GM03348 (cell line): ENCODE data around the gene GTF2H4.

Experiments
- DNase-seq: peaks from one replicate; pipeline ENCODE4 v3.0.0; 2012; ENCODE audit warnings: low spot score

Gene GTF2H4

DNA sequence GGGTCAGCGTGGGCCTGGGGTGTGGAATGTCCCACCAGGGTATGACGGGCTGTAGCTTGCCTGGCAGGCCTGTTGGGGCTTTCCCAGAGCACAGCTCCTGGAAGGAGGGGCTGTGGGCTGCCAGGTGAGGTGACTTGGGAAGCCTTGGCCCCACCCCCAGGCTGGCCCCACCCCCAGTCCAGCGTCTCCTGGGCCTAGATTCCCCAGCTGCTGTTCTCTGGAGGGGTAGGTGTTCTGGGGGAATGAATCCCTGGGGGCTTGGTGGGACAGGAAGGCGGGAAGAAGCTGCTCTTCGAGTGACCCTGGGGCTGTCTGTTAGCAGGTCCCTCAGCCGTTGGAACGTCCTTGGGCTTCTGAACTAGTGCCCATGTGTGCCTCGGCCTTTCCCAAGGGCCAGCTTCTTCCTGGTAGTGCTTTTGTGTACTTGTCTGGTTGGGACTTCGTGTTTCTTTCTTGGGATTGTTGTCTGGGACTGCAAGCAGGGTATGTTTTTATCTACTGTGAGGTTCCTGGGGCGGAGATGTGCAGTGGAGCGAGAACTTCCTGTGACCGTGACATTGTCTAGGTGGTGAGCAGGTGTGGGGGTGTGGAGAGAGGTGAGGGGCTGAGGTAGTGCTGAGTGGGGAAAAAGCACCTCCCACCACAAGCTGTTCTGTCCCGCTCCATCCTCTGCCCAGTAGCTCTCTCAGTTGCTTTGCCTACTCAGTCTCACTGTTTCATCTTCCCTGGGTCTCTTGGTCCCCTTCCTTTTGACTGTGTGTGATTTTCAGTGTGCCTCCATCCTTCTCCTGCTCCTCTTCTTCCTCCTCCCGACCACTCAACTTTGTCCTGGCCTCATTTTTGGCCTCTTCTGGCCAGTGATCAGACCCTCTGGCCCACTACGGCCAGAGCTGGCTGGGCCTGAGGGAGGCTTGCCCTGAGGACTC lies 25.0 kb upstream of the GTF2H4 start:
- no peak for DNase-seq

DNA sequence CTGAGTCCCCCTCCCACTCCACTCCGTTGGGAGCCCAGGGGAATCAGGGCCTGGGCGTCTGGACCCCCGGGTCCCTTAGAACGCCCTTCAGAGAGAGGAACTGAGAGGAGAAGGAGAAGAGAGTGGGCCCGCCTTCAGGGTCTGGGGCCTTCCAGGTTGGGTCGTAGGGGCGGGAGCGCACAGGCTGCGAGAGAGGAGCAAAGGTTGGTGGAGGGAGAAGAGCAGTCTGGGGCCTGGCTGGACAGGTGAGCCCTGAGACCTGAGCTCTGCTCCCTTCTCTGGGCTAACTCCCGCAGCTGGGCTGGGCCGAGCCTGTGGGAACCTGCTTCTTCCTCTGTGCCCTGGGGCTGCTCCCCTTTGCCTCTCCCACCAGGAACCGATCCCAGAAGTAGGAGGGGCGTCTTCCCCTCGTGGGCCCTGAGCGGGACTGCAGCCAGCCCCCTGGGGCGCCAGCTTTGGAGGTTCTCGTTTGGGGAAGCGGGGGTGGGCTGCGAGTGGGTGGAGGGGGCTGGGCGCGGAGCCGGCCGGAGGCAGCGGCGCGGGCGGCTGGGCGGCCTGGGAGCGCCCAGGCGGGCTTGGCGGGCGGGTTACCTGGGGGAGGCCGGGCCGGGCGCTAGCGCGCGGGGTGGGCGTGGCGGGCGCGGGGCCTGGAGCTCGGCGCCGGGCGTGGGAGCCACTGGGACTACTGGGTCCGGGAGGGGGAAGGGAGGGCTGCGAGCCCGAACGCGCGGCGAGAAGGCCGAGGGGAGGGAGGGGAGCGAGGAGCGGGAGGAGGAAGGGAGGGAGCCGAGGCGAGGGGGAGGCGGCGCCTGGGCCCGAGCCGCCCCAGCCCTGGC lies 24.1 kb upstream of the GTF2H4 start, which contains the start of gene DDR1:
Gene DDR1 (plus strand): TSS at position 835 of the 836 bp plus-strand sequence. CDS start 4,211 bp downstream, outside the sequence.
- DNase-seq = peak; percentile 94

DNA sequence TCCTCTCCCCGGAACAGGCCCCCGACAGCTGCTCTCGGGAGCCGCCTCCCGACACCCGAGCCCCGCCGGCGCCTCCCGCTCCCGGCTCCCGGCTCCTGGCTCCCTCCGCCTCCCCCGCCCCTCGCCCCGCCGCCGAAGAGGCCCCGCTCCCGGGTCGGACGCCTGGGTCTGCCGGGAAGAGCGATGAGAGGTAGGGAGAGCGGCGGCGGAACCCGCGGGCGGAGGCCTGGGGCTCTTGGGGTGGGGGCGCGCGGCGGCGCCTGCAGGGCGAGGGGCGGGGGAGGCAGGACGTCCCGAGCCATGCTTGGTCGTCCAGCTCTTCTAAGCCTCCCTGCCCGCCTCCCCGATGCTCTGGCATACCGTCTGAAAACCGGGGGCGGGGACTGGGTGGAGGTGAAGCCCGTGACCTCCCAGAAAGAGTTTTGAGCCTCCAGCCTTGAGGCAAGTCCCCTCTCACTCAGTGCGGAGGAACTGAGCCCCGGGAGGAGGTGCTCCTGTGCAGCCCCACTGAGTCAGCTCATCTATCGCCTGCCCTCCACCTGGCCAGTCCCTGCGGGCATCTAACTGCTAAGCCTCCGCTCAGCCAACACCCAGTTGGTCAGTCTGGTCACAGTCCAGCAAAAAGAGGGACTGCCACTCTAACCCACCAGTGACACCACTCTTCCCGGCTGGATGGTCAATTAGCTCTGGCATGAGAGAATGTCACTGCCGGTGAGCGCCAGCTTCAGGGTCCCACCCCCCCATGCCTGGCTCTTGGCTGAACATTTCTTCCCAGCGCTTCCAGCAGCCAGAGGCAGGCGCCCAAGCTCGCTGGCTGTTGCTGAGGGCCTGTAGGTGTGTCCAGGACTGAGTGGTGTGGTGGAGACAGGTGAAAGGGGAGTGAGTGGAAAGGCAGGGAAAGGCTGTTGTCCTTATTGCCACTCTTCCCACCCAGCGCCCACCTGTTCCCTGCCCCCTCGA lies 23.2 kb upstream of the GTF2H4 start:
- DNase-seq = peak; percentile 71

GRCh38 chr6:30885481-30885998 lies 22.5 kb upstream of the GTF2H4 start:
- DNase-seq = no peak

DNA sequence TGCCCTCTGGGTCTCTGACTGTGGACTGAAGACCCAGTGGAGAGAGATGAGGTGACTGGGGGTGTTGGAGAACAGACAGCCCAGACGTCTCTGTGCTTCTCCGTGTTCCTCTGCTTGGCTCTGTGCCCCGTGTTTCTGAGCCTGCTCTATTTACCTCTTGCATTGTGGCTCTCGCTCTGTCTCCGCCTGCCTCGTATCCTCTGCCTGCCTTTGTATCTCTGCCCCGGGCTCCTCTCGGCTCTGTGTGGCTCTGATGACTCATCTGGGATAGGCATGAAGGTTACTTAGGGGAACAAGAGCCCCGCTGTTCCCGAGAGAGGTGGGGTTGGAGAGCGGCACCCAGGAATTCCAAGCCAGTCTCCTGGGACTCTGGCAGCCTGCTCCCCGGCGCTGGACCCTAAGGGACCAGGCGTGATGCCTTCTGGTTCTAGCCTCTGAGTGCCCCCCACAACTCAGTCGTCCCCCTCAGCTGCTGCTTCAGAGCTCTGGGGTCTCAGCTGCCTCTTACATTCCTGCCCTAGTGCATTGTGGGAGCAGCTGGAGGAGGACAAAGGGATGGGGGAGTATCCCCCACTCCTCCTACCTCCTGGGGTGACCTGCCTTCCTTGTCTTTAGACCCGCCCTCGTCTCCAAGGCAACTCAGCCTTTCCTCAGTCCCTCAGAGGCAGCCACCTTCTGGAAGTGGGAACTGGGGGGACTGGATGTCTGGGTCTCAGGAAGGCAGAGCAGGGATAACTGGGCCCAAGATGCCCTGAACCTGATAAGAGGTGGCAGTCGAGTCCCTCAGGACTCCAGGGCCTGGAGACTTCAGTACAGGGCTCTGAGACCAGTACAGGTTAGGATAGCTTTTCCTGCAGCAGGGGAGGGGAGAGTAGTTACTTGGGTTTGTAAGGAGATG lies 21.8 kb upstream of the GTF2H4 start:
- peak; percentile 84 for DNase-seq

DNA sequence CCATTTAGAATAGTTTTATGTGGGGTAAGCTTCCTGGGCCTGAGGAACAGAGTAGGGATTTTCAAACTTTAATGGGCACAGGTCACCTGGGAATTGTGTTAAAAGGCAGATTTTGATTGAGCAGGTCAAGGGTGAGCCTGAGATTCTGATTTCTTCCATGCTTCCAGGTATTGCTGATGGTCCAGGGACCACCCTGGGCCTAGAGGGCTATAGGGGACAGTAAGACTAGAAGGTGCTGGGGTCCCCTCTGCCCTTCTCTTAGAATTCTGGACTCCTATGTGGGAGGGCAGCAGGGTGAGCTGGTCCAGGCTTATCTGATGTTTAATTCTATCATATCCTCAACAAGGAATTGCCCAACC lies 21.1 kb upstream of the GTF2H4 start:
- DNase-seq = no peak

- peak; percentile 75 for DNase-seq
Measured at GRCh38 chr6:30887901-30888815, 19.8 kb upstream of the GTF2H4 start.

DNA sequence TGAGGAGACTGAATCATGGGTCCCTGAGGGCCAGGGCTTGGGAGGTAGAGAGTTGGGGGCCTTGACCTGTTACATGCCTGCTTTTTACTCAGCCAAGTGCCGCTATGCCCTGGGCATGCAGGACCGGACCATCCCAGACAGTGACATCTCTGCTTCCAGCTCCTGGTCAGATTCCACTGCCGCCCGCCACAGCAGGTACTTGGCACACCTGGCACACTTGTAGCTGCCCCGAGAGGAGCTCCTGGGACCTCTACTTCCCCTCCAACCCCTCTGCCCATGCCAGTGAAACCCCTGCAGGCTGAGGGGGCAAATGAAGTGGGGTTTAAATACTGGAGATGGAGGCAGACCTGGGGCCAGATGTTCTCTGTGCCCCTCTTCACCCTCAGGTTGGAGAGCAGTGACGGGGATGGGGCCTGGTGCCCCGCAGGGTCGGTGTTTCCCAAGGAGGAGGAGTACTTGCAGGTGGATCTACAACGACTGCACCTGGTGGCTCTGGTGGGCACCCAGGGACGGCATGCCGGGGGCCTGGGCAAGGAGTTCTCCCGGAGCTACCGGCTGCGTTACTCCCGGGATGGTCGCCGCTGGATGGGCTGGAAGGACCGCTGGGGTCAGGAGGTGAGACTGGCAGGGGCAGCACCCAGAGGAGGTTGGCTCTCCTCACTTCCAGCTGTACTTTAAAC lies 19.1 kb upstream of the GTF2H4 start:
- DNase-seq = no peak

DNA sequence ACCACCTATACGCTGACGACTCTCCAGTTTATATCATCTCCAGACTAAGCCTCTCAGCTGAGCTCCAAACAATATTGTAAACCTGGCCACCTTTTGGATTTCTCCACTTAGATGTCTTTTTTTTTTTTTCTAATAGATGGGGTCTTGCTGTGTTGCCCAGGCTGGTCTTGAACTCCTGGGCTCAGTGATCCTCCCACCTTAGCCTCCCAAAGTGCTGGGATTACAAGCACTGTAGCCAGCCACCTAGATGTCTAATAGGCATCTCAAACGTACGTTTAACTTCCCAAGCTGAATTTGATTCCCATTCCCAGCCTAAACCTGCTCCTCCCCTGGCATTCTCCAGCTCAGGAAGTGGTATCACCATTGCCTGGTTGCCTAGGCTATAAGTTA lies 18.5 kb upstream of the GTF2H4 start:
- no peak for DNase-seq

DNA sequence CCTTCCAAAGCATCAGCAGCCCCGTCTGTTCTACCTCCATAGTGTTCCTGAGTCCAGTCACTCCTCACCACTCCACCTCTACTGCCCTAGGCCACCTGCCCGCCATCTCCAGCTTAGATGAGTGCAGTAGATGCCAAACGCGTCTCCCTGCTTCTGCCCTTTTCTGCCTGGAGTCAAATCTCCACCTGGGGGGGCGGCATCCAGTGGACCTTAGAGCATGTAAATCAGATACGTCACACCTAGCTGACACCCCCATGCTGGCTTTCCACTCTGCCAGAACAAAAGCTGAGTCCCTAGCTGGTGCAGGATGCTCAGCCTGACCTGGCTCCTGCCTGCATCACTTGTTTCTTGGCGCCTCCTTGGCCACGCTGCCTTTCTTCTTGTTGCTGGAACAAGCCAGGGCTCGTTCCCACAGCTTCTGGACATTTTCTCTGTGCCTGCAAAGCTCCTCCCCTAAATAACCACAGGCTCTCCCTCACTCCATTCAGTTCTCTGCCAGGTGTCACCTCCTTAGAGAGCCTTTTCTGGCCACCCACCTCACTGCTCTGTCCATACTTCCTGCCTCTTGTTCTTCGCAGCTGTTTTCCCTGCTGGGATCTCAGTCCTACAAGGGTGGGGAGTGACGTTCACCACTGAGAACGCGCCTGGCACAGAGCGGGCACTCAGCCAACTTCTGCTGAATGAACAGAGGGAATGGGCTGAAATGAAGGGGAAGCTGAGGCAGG lies 17.9 kb upstream of the GTF2H4 start:
- no peak for DNase-seq

DNA sequence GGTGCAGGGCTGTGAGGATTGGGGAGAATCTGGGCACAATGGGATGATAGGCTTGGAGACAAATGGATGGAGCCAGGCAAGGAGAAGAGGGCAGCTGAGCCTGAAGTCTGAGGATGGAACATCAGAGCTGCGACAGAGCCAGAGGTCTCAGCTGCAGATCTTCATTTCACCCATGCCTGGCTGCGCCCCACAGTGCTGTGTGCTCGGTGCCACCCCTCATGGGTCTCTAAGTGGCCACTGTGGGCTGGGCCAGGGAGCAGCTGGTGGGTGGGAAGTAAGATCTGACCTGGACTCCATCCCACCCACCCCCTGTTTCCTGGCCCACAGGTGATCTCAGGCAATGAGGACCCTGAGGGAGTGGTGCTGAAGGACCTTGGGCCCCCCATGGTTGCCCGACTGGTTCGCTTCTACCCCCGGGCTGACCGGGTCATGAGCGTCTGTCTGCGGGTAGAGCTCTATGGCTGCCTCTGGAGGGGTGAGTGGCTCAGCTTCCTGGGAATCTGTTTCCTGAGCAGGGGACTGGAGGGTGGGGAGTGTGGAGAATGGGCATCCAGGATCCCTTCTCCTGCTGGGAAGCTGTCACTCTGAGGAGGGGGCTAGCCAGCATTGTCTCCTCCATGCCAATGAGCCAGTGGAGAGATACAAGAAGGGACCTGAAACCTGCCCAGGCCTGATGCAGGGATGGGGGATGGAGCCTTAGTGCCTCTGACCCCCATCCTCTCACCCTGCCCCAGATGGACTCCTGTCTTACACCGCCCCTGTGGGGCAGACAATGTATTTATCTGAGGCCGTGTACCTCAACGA lies 17.2 kb upstream of the GTF2H4 start:
- DNase-seq = no peak

- no peak for DNase-seq
Measured at GRCh38 chr6:30891450-30891723, 16.6 kb upstream of the GTF2H4 start.

DNA sequence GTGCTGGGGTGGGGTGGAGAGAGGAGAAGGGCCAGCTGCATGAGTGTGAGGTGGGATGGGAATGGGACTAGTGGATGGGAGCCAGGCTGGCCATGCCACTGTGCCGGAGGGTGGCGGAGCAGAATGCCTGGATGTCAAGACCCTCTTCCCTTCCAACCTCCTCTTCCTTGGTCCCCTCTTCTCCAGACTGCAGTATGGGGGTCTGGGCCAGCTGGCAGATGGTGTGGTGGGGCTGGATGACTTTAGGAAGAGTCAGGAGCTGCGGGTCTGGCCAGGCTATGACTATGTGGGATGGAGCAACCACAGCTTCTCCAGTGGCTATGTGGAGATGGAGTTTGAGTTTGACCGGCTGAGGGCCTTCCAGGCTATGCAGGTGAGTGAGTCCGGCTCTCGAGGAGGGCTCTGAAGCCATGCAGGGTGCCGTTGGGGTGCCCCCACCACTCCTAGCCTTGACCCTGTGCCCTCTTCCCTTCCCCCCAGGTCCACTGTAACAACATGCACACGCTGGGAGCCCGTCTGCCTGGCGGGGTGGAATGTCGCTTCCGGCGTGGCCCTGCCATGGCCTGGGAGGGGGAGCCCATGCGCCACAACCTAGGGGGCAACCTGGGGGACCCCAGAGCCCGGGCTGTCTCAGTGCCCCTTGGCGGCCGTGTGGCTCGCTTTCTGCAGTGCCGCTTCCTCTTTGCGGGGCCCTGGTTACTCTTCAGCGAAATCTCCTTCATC lies 16.0 kb upstream of the GTF2H4 start:
- DNase-seq = no peak

DNA sequence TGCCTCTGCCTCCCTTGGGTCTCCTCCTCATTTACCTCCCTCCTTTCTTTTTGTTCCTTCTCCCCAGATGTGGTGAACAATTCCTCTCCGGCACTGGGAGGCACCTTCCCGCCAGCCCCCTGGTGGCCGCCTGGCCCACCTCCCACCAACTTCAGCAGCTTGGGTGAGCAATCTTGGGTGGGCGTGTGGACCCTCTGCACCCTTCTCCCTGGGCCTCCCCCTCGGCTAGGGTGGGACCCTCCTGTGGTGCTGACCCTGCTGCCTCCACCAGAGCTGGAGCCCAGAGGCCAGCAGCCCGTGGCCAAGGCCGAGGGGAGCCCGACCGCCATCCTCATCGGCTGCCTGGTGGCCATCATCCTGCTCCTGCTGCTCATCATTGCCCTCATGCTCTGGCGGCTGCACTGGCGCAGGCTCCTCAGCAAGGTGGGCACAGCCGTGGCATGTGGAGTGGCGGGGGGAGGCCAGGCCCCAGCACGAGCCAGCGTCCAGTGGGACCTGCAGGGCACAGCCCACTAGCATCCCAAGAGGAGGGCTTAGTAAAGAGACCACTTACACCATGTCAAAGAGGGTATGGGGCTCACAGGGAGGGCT lies 14.9 kb upstream of the GTF2H4 start:
- no peak for DNase-seq

- no peak for DNase-seq
Measured at GRCh38 chr6:30893666-30894065, 14.3 kb upstream of the GTF2H4 start.

DNA sequence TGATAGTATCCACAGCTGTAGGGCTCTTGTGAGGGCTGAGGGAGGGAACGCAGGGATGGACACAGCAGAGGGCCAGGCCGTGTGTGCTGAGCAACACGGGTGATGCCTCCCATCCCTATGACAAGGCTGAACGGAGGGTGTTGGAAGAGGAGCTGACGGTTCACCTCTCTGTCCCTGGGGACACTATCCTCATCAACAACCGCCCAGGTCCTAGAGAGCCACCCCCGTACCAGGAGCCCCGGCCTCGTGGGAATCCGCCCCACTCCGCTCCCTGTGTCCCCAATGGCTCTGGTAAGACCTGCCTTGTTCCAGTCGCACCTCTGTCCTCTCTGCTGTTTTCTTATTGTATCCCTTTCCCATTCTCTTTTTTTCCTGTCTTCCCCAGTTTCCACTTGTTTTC lies 13.6 kb upstream of the GTF2H4 start:
- no peak for DNase-seq

DNA sequence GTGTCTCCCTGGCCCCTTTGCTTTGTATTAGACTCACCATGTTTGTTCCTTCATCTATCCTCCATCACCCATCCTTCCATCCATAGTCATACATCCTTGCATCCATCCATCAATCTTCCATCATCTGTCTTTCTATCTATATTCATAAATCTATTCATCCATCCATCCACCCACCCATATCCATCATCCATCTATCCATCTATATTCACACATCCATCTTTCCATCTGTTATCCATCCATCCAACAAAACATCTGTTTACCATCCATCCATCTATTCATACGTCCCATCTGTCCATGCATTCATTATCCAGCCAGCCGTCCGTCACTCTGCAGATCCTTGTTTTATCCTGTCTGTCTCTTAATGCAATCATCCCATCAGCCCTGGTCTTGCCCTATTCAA lies 13.1 kb upstream of the GTF2H4 start:
- DNase-seq = no peak
